ENCODE data around the gene AGAP3. TPM values are rescaled to one million over a fixed set of nuclear protein-coding genes. Genes with fewer than 3 reads are reported as not detected.

Gene AGAP3
- total RNA-seq, 1 experiment from 2014 or later: 70.2 TPM

- Mint-ChIP-seq H3K9me3 (ENCODE audit: unreplicated experiment) (no peaks in the 10 kb centered on the region), H3K4me3 (ENCODE audit: unreplicated experiment) (no peak overlapping the region), H3K36me3 (ENCODE audit: insufficient read depth, unreplicated experiment) (peaks cover 21% of the 10 kb centered on the region), H3K27ac (ENCODE audit: unreplicated experiment) (peak overlapping the region; percentile 42), H3K27me3 (ENCODE audit: insufficient read depth, unreplicated experiment) (no peaks in the 10 kb centered on the region), H3K4me1 (ENCODE audit: low read depth, unreplicated experiment) (peaks cover 19% of the 10 kb centered on the region)
- Histone ChIP-seq H3K27me3 (replicated peaks; ENCODE audit: control insufficient read depth, insufficient read depth, low read length) (no peaks in the 10 kb centered on the region), H3K9me3 (no peaks in the 10 kb centered on the region), H3K4me1 (peaks cover 35% of the 10 kb centered on the region), H3K4me3 (ENCODE audit: low read depth, low read length) (no peak overlapping the region), H3K36me3 (ENCODE audit: control insufficient read depth, insufficient read depth, low read length) (no peaks in the 10 kb centered on the region; the same call in 1 of the 2 replicates)
- no TSS peak for BruUV-seq (replicated peaks)
- intact Hi-C loops (cut with micrococcal nuclease; ENCODE audit: unreplicated experiment): no loop called here
- DNase-seq: no peak
- TF ChIP-seq CTCF (IDR thresholded peaks at IDR 0.05; ENCODE audit: insufficient read depth in 1 of 2, low read depth in 1 of 2, low read length in 1 of 2, severe bottlenecking in 1 of 2, unreplicated experiment in 1 of 2): no peak
- ChIA-PET CTCF (interaction anchor here (1.5 kb wide), 1 partner anchor 54 kb away, joined by 9 read pairs; no protein-coding TSS in a partner anchor), POLR2A (no interaction called here)
Measured at GRCh38 chr7:151116603-151117440, 30.5 kb downstream of the AGAP3 start.

GRCh38 chr7:151117565-151117964 lies 31.3 kb downstream of the AGAP3 start:
- TF ChIP-seq CTCF (IDR thresholded peaks at IDR 0.05; ENCODE audit: insufficient read depth in 1 of 2, low read depth in 1 of 2, low read length in 1 of 2, severe bottlenecking in 1 of 2, unreplicated experiment in 1 of 2): no peak
- POLR2A ChIA-PET: no interaction called here
- no peak for DNase-seq
- Histone ChIP-seq H3K4me3 (ENCODE audit: low read depth, low read length) (no peak overlapping the region), H3K9me3 (no peaks in the 10 kb centered on the region), H3K36me3 (ENCODE audit: control insufficient read depth, insufficient read depth, low read length) (no peaks in the 10 kb centered on the region; the same call in 1 of the 2 replicates), H3K27me3 (replicated peaks; ENCODE audit: control insufficient read depth, insufficient read depth, low read length) (no peaks in the 10 kb centered on the region), H3K4me1 (peaks cover 28% of the 10 kb centered on the region)
- Mint-ChIP-seq H3K9me3 (ENCODE audit: unreplicated experiment) (no peaks in the 10 kb centered on the region), H3K27me3 (ENCODE audit: insufficient read depth, unreplicated experiment) (no peaks in the 10 kb centered on the region), H3K27ac (ENCODE audit: unreplicated experiment) (no peak overlapping the region), H3K36me3 (ENCODE audit: insufficient read depth, unreplicated experiment) (peaks cover 22% of the 10 kb centered on the region), H3K4me1 (ENCODE audit: low read depth, unreplicated experiment) (peaks cover 11% of the 10 kb centered on the region), H3K4me3 (ENCODE audit: unreplicated experiment) (no peak overlapping the region)
- intact Hi-C loops (cut with micrococcal nuclease; ENCODE audit: unreplicated experiment): no loop called here
- no TSS peak for BruUV-seq (replicated peaks)
- CTCF ChIA-PET: interaction anchor here (1.5 kb wide), 1 partner anchor 55 kb away, joined by 9 read pairs; no protein-coding TSS in a partner anchor

- DNase-seq: no peak
- BruUV-seq (replicated peaks): no TSS peak
- H3K4me1 Mint-ChIP-seq (ENCODE audit: low read depth, unreplicated experiment): peaks cover 3% of the 10 kb centered on the region
- Histone ChIP-seq H3K4me1 (peaks cover 20% of the 10 kb centered on the region), H3K27me3 (replicated peaks; ENCODE audit: control insufficient read depth, insufficient read depth, low read length) (no peaks in the 10 kb centered on the region), H3K36me3 (ENCODE audit: control insufficient read depth, insufficient read depth, low read length) (no peaks in the 10 kb centered on the region; the same call in 1 of the 2 replicates), H3K9me3 (no peaks in the 10 kb centered on the region), H3K4me3 (ENCODE audit: low read depth, low read length) (no peak overlapping the region)
- no peaks in the 10 kb centered on the region for H3K27me3 Mint-ChIP-seq (ENCODE audit: insufficient read depth, unreplicated experiment)
- no peaks in the 10 kb centered on the region for H3K9me3 Mint-ChIP-seq (ENCODE audit: unreplicated experiment)
- intact Hi-C loops (cut with micrococcal nuclease; ENCODE audit: unreplicated experiment): no loop called here
- no peak overlapping the region for H3K4me3 Mint-ChIP-seq (ENCODE audit: unreplicated experiment)
- CTCF ChIA-PET: interaction anchor here (0.6 to 1.5 kb wide), 2 partner anchors 56 to 109 kb away, joined by 3 to 9 read pairs; no protein-coding TSS in a partner anchor
- H3K36me3 Mint-ChIP-seq (ENCODE audit: insufficient read depth, unreplicated experiment): peaks cover 27% of the 10 kb centered on the region
- POLR2A ChIA-PET: no interaction called here
- no peak overlapping the region for H3K27ac Mint-ChIP-seq (ENCODE audit: unreplicated experiment)
- no peak for TF ChIP-seq CTCF (IDR thresholded peaks at IDR 0.05; ENCODE audit: insufficient read depth in 1 of 2, low read depth in 1 of 2, low read length in 1 of 2, severe bottlenecking in 1 of 2, unreplicated experiment in 1 of 2)
Measured at GRCh38 chr7:151118108-151119054, 32.1 kb downstream of the AGAP3 start.

Measured in Caco-2 (cell line).